MM.1S (cell line): ENCODE results near the gene PLCXD3.
"Not testable (repeated sequence)": the region's sequence is repeated elsewhere in the genome, so short reads cannot be mapped to it uniquely, and the experiment has no call there.

Experiments
- DNase-seq: peaks from one replicate; pipeline ENCODE4 v3.0.0-alpha.2; 2015
- H2AFZ ChIP-seq: fragments of 300-600 bp; sonication (generic); 2 replicates; pipeline ENCODE4 v1.6.0; 2016; ENCODE audit warnings: antibody characterized with exemption, low read length
- H3F3A ChIP-seq: fragments of 300-600 bp; sonication (generic); 2 replicates; pipeline ENCODE4 v1.6.1; 2016; ENCODE audit warnings: mild to moderate bottlenecking, antibody characterized with exemption, low read length, moderate library complexity, mixed read lengths; ENCODE audit not compliant: insufficient read depth
- H3K27ac ChIP-seq: fragments of 300-600 bp; sonication (generic); 2 replicates; pipeline ENCODE4 v1.5.1; 2016; ENCODE audit warnings: mild to moderate bottlenecking, low read length
- H3K27me3 ChIP-seq: fragments of 300-600 bp; sonication (generic); replicated peaks from 2 replicates; pipeline ENCODE4 v1.6.0; 2016; ENCODE audit warnings: low read length; ENCODE audit not compliant: insufficient read depth
- H3K36me3 ChIP-seq: fragments of 300-600 bp; sonication (generic); replicated peaks from 2 replicates; pipeline ENCODE4 v1.6.1; 2016; ENCODE audit warnings: mild to moderate bottlenecking, low read length, mixed read lengths; ENCODE audit not compliant: insufficient read depth
- H3K4me1 ChIP-seq: fragments of 300-600 bp; sonication (generic); 2 replicates; pipeline ENCODE4 v1.6.1; 2016; ENCODE audit warnings: low read length, mixed read lengths
- H3K4me2 ChIP-seq: fragments of 300-600 bp; sonication (generic); 2 replicates; pipeline ENCODE4 v1.6.0; 2016; ENCODE audit warnings: low read depth, low read length
- H3K4me3 ChIP-seq: fragments of 300-600 bp; sonication (generic); 2 replicates; pipeline ENCODE4 v1.5.1; 2016; ENCODE audit warnings: low read length, mixed read lengths
- H3K79me2 ChIP-seq: fragments of 300-600 bp; sonication (generic); 2 replicates; pipeline ENCODE4 v1.6.1; 2016; ENCODE audit warnings: mixed run types, low read length, mixed read lengths
- H3K9ac ChIP-seq: fragments of 300-600 bp; sonication (generic); 2 replicates; pipeline ENCODE4 v1.6.1; 2016; ENCODE audit warnings: low read length, mixed read lengths
- H3K9me2 ChIP-seq: fragments of 300-600 bp; sonication (generic); replicated peaks from 2 replicates; pipeline ENCODE4 v1.6.1; 2016; ENCODE audit warnings: mild to moderate bottlenecking, low read length, mixed read lengths; ENCODE audit not compliant: insufficient read depth
- H3K9me3 ChIP-seq: fragments of 300-600 bp; sonication (generic); replicated peaks from 2 replicates; pipeline ENCODE4 v1.6.1; 2016; ENCODE audit warnings: mild to moderate bottlenecking, low read length, mixed read lengths; ENCODE audit not compliant: insufficient read depth
- H4K20me1 ChIP-seq: fragments of 300-600 bp; sonication (generic); 2 replicates; pipeline ENCODE4 v1.6.1; 2016; ENCODE audit warnings: mild to moderate bottlenecking, low read length, moderate library complexity, mixed read lengths; ENCODE audit not compliant: insufficient read depth
- CTCF ChIP-seq: fragments of 300-600 bp; sonication (generic); IDR thresholded peaks from 2 replicates; pipeline ENCODE4 v1.5.1; 2016; ENCODE audit warnings: antibody characterized with exemption, low read length, mixed read lengths
- EZH2 ChIP-seq: fragments of 300-600 bp; sonication (generic); optimal IDR thresholded peaks from 2 replicates; pipeline ENCODE3; 2017; ENCODE audit warnings: low read depth, mild to moderate bottlenecking, antibody characterized with exemption, low read length, mixed read lengths
- EZH2phosphoT487 ChIP-seq: fragments of 300-600 bp; sonication (generic); IDR thresholded peaks from 2 replicates; pipeline ENCODE4 v1.6.1; 2018; ENCODE audit warnings: antibody characterized with exemption, low read length

The PLCXD3 gene

GRCh38 chr5:41325074-41325473, 185.3 kb downstream of the PLCXD3 start:
- H3K9me2 ChIP-seq = no peaks in the 10 kb centered on the region
- no peak overlapping the region for H2AFZ ChIP-seq
- no peaks in the 10 kb centered on the region for H3K36me3 ChIP-seq
- H3K9me3 ChIP-seq = no peaks in the 10 kb centered on the region
- DNase-seq = no peak
- no peak overlapping the region for H3K4me2 ChIP-seq
- no peak overlapping the region for H3K27ac ChIP-seq
- H3K4me3 ChIP-seq = no peak overlapping the region
- no peaks in the 10 kb centered on the region for H4K20me1 ChIP-seq
- no peaks in the 10 kb centered on the region for H3K79me2 ChIP-seq
- H3K9ac ChIP-seq = no peak overlapping the region
- H3F3A ChIP-seq = no peaks in the 10 kb centered on the region
- H3K4me1 ChIP-seq = no peaks in the 10 kb centered on the region
- TF ChIP-seq EZH2 = no peak
- TF ChIP-seq CTCF = no peak
- TF ChIP-seq EZH2phosphoT487 = no peak
- H3K27me3 ChIP-seq = no peaks in the 10 kb centered on the region

GRCh38 chr5:41322826-41323225, 187.6 kb downstream of the PLCXD3 start:
- not testable (repeated sequence) for H3K27ac ChIP-seq, H3K9ac ChIP-seq, H3K79me2 ChIP-seq, H3K36me3 ChIP-seq, H3K4me2 ChIP-seq, H3K4me1 ChIP-seq, H3K9me2 ChIP-seq, H3K27me3 ChIP-seq, H3K9me3 ChIP-seq, H3F3A ChIP-seq, H4K20me1 ChIP-seq, DNase-seq, H3K4me3 ChIP-seq, H2AFZ ChIP-seq

- H3K27me3 ChIP-seq = no peaks in the 10 kb centered on the region
- no peak for TF ChIP-seq CTCF
- no peak for TF ChIP-seq EZH2phosphoT487
- TF ChIP-seq EZH2 = no peak
Measured at GRCh38 chr5:41312478-41313060, 197.8 kb downstream of the PLCXD3 start.

GRCh38 chr5:41312066-41312465, 198.3 kb downstream of the PLCXD3 start:
- no peak overlapping the region for H3K27ac ChIP-seq
- no peaks in the 10 kb centered on the region for H3K9me2 ChIP-seq
- H3K4me3 ChIP-seq = no peak overlapping the region
- no peaks in the 10 kb centered on the region for H3K9me3 ChIP-seq
- no peaks in the 10 kb centered on the region for H4K20me1 ChIP-seq
- no peaks in the 10 kb centered on the region for H3K36me3 ChIP-seq
- H3K4me2 ChIP-seq = no peak overlapping the region
- no peaks in the 10 kb centered on the region for H3K4me1 ChIP-seq
- DNase-seq = no peak
- no peaks in the 10 kb centered on the region for H3F3A ChIP-seq
- H2AFZ ChIP-seq = no peak overlapping the region
- no peaks in the 10 kb centered on the region for H3K79me2 ChIP-seq
- TF ChIP-seq EZH2phosphoT487 (no peak), EZH2 (no peak), CTCF (no peak)
- no peaks in the 10 kb centered on the region for H3K27me3 ChIP-seq
- no peak overlapping the region for H3K9ac ChIP-seq

More at GRCh38 chr5:41312478-41313060, 197.8 kb downstream of the PLCXD3 start:
- DNase-seq = no peak
- Histone ChIP-seq H3K9ac (no peak overlapping the region), H3F3A (no peaks in the 10 kb centered on the region), H3K9me3 (no peaks in the 10 kb centered on the region), H3K4me3 (no peak overlapping the region), H3K9me2 (no peaks in the 10 kb centered on the region), H3K4me1 (no peaks in the 10 kb centered on the region), H3K36me3 (no peaks in the 10 kb centered on the region), H3K79me2 (no peaks in the 10 kb centered on the region), H3K27ac (no peak overlapping the region), H2AFZ (no peak overlapping the region), H3K4me2 (no peak overlapping the region), H4K20me1 (no peaks in the 10 kb centered on the region)
